Measurements from ENCODE around the gene MAML3.

The MAML3 gene

GRCh38 chr4:139880841-139881240 lies 273.1 kb downstream of the MAML3 start:
- in situ Hi-C loops (cut with MboI; ENCODE audit: low sequenced_read_pairs, unreplicated experiment): no loop called here
- TF ChIP-seq CTCF (IDR thresholded peaks at IDR 0.05; ENCODE audit: borderline replicate concordance, control extremely low read depth, extremely low read depth, insufficient read depth, missing control alignments): no peak
- DNase-seq (ENCODE audit: low spot score): no peak

GRCh38 chr4:139878050-139878449 lies 275.9 kb downstream of the MAML3 start:
- in situ Hi-C loops (cut with MboI; ENCODE audit: low sequenced_read_pairs, unreplicated experiment): no loop called here
- DNase-seq (ENCODE audit: low spot score): no peak
- TF ChIP-seq CTCF (IDR thresholded peaks at IDR 0.05; ENCODE audit: borderline replicate concordance, control extremely low read depth, extremely low read depth, insufficient read depth, missing control alignments): no peak

- no peak for TF ChIP-seq CTCF (IDR thresholded peaks at IDR 0.05; ENCODE audit: borderline replicate concordance, control extremely low read depth, extremely low read depth, insufficient read depth, missing control alignments)
- in situ Hi-C loops (cut with MboI; ENCODE audit: low sequenced_read_pairs, unreplicated experiment): no loop called here
- DNase-seq (ENCODE audit: low spot score): no peak
Measured at GRCh38 chr4:139876337-139876941, 277.5 kb downstream of the MAML3 start.

GRCh38 chr4:139875411-139875825 lies 278.6 kb downstream of the MAML3 start:
- in situ Hi-C loops (cut with MboI; ENCODE audit: low sequenced_read_pairs, unreplicated experiment): no loop called here
- no peak for TF ChIP-seq CTCF (IDR thresholded peaks at IDR 0.05; ENCODE audit: borderline replicate concordance, control extremely low read depth, extremely low read depth, insufficient read depth, missing control alignments)
- DNase-seq (ENCODE audit: low spot score): no peak

GRCh38 chr4:139873111-139873860 lies 280.7 kb downstream of the MAML3 start:
- no peak for TF ChIP-seq CTCF (IDR thresholded peaks at IDR 0.05; ENCODE audit: borderline replicate concordance, control extremely low read depth, extremely low read depth, insufficient read depth, missing control alignments)
- in situ Hi-C loops (cut with MboI; ENCODE audit: low sequenced_read_pairs, unreplicated experiment): no loop called here
- DNase-seq (ENCODE audit: low spot score): no peak

GRCh38 chr4:139872274-139872673 lies 281.7 kb downstream of the MAML3 start:
- no peak for DNase-seq (ENCODE audit: low spot score)
- TF ChIP-seq CTCF (IDR thresholded peaks at IDR 0.05; ENCODE audit: borderline replicate concordance, control extremely low read depth, extremely low read depth, insufficient read depth, missing control alignments): no peak
- in situ Hi-C loops (cut with MboI; ENCODE audit: low sequenced_read_pairs, unreplicated experiment): no loop called here
